WI38 (cell line): Measurements from ENCODE around the gene EFCAB5.
"Not testable (repeated sequence)": the region's sequence is repeated elsewhere in the genome, so short reads cannot be mapped to it uniquely, and the experiment has no call there.

Experiments
- H3K4me3 ChIP-seq: 2 replicates; pipeline ENCODE4 v1.5.1; 2011; ENCODE audit warnings: low read depth, mild to moderate bottlenecking, control low read depth, low read length
- CTCF ChIP-seq: IDR thresholded peaks from 2 replicates; pipeline ENCODE4 v1.5.1; 2012; ENCODE audit warnings: low read depth, mild to moderate bottlenecking, control low read depth, low read length

The EFCAB5 gene

DNA sequence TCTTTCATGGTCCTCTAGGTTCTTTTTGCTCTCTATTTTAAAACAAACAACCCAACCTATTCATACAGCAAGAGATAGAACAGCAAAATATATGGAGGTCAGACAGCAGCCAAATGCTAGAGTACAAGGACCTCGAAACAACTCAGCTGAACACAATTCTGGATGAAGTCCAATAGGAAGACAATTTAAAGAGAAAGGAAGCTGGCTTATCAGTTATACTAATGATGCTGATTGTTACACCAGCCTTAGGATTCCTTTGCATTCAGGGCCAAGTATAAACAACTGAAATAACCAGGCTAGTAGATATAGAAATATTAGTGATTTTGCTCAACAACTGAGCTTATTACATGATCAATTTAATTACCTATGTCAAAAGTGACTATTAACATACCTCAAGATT, 13.9 kb upstream of the EFCAB5 start:
- H3K4me3 ChIP-seq: no peak overlapping the region
- TF ChIP-seq CTCF: no peak

DNA sequence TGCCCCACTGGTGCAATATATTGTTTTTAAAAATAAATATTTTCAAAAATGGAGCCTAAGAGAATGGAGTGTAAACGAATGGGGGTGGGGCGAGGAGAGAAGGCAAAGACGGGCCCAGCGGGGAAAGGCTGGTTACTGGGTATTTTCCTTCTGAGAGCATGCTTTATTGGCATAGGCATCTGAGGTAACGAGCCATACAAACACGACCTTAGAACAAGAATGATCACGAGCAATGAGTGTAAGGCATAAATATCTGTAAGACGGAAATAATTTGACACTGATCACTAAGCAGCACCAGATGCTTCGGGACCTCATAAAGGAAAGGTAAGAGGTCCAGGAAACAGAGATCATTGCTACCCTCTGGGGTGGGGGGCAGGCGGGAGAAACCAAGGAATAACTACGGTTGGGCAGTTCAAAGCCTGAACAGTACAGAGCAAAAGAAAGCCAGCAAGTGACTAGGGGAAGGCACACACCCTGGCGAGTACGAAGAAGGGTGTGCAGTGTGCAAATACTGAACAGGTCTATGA, 12.4 kb upstream of the EFCAB5 start:
- H3K4me3 ChIP-seq: peak overlapping the region; percentile 70
- TF ChIP-seq CTCF: no peak

GRCh38 chr17:29929533-29930408, 11.7 kb upstream of the EFCAB5 start, which contains the start of gene SSH2:
TSS of gene SSH2 (minus strand) at chr17:29930228. CDS start at chr17:29930000, 228 bp downstream.
- no peak for TF ChIP-seq CTCF
- H3K4me3 ChIP-seq: peak within 1 kb of the TSS; percentile 70

GRCh38 chr17:29930409-29931010, 10.9 kb upstream of the EFCAB5 start:
- no peak for TF ChIP-seq CTCF
- H3K4me3 ChIP-seq: peak overlapping the region; percentile 70

DNA sequence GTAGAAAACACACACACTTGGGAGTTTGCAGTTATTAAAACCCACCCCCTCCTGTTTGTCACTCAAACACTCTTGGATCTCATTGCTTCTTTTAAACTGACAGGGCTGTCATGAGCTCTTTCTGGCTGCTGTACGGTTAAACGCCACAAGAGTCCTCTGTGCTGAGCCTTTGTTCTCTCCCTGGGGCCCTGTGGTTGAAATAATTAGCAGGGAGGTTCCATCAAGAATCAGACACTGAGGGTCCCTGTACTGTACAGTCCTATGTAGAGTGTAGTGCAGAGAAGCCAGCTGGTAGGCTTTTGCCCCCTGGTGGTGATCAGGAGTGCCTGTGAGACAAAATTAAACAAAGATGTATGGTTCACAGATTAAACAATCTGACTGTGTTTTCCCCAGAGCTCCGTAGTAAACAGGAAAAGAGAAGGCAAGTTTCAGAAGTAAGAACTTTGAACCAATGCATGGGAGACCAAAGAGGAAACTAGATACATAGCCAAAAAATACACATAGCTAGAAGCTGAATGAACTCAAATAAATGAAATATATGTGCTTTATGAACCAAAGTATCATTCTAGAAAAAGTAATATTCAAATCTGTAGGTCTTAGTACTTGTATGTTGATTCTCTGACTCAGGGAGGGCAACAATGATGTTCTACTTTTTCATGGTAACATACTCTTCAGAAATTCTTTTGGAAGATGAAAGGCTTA, 10.1 kb upstream of the EFCAB5 start:
- peak overlapping the region; percentile 70 for H3K4me3 ChIP-seq
- TF ChIP-seq CTCF: peak; percentile 83

GRCh38 chr17:29933379-29933778, 8.1 kb upstream of the EFCAB5 start:
- no peak overlapping the region for H3K4me3 ChIP-seq

DNA sequence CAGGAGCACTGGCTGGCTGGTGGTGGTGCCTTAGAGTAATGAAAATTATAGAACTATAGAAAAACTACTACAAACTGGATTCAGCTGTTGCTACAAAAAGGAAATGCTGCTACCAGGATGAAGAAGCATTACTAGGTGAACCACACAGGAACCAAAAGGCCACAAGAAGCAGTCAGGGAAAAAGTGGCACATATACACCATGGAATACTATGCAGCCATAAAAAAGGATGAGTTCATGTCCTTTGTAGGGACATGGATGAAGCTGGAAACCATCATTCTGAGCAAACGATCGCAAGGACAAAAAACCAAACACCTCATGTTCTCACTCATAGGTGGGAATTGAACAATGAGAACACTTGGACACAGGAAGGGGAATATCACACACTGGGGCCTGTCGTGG, 5.5 kb upstream of the EFCAB5 start:
- H3K4me3 ChIP-seq: not testable (repeated sequence)

More at GRCh38 chr17:29933379-29933778, 8.1 kb upstream of the EFCAB5 start:
- peak; percentile 30 for TF ChIP-seq CTCF
